ENCODE data around the gene NBPF3. TPM values are rescaled to one million over a fixed set of nuclear protein-coding genes. Genes with fewer than 3 reads are reported as not detected.

Gene NBPF3
- total RNA-seq, 1 experiment from 2014 or later, result 15.9 TPM

DNA sequence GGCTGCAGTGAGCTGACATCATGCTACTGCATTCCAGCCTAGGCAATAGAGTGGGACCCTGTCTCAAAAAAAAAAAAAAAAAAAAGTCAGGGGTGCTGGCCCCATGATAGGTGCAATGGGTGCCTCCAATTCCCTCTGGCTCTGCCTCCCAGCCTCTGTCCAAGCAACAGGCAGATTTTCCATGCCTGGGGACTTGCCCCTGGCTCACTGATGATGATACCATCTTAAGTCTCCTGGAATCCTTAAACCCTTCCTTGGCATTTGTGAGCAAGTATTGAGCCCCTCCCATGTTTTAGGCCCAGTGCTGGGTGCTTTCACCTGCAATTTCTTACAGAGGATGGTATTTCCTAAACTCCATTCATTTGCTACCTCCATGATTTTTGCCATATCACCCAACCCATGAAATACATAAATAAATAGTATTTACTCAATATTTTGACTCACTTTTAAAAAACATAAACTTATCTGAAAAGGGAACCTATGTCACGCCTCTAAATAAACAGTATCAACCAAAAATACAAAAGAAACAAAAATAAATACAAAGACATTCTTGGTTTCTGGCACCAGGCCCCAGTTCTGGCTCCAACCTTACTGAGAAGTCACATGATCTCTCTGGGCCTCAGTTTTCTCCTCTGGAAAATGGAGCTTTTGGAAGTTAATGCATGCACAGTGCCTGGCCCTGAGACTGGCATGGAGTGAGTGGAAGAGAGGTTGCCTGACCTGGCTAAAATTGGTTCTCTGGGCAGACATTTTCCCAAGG, 67.8 kb downstream of the NBPF3 start:
- in situ Hi-C loops (cut with HindIII; ENCODE audit: low pct_unique_long_range_greater_than_20kb, low sequenced_read_pairs), result no loop called here

GRCh38 chr1:21508580-21509350, 68.8 kb downstream of the NBPF3 start:
- BruUV-seq (replicated peaks), result no TSS peak
- TF ChIP-seq, protein P1, sequence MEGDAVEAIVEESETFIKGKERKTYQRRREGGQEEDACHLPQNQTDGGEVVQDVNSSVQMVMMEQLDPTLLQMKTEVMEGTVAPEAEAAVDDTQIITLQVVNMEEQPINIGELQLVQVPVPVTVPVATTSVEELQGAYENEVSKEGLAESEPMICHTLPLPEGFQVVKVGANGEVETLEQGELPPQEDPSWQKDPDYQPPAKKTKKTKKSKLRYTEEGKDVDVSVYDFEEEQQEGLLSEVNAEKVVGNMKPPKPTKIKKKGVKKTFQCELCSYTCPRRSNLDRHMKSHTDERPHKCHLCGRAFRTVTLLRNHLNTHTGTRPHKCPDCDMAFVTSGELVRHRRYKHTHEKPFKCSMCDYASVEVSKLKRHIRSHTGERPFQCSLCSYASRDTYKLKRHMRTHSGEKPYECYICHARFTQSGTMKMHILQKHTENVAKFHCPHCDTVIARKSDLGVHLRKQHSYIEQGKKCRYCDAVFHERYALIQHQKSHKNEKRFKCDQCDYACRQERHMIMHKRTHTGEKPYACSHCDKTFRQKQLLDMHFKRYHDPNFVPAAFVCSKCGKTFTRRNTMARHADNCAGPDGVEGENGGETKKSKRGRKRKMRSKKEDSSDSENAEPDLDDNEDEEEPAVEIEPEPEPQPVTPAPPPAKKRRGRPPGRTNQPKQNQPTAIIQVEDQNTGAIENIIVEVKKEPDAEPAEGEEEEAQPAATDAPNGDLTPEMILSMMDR (IDR thresholded peaks at IDR 0.05), result peak; percentile 89
- TF ChIP-seq SIN3A (IDR thresholded peaks at IDR 0.05; ENCODE audit: borderline replicate concordance, insufficient read depth, low read depth, low read length) (no peak), TCF7L2 (IDR thresholded peaks at IDR 0.05; ENCODE audit: low read depth, low read length) (no peak), POLR2AphosphoS5 (IDR thresholded peaks at IDR 0.05; ENCODE audit: low read depth, low read length) (no peak)
- TF ChIP-seq, protein P2, sequence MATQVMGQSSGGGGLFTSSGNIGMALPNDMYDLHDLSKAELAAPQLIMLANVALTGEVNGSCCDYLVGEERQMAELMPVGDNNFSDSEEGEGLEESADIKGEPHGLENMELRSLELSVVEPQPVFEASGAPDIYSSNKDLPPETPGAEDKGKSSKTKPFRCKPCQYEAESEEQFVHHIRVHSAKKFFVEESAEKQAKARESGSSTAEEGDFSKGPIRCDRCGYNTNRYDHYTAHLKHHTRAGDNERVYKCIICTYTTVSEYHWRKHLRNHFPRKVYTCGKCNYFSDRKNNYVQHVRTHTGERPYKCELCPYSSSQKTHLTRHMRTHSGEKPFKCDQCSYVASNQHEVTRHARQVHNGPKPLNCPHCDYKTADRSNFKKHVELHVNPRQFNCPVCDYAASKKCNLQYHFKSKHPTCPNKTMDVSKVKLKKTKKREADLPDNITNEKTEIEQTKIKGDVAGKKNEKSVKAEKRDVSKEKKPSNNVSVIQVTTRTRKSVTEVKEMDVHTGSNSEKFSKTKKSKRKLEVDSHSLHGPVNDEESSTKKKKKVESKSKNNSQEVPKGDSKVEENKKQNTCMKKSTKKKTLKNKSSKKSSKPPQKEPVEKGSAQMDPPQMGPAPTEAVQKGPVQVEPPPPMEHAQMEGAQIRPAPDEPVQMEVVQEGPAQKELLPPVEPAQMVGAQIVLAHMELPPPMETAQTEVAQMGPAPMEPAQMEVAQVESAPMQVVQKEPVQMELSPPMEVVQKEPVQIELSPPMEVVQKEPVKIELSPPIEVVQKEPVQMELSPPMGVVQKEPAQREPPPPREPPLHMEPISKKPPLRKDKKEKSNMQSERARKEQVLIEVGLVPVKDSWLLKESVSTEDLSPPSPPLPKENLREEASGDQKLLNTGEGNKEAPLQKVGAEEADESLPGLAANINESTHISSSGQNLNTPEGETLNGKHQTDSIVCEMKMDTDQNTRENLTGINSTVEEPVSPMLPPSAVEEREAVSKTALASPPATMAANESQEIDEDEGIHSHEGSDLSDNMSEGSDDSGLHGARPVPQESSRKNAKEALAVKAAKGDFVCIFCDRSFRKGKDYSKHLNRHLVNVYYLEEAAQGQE (IDR thresholded peaks at IDR 0.05; ENCODE audit: insufficient read depth in 1 of 2, low read depth in 2 of 2, low read length in 1 of 2), result no peak
- Histone ChIP-seq H3K9me3 (ENCODE audit: control insufficient read depth, insufficient read depth, low read depth, low read length) (no peaks in the 10 kb centered on the region), H3K36me3 (ENCODE audit: control insufficient read depth, insufficient read depth, low read length) (no peaks in the 10 kb centered on the region), H3K4me1 (ENCODE audit: control insufficient read depth, insufficient read depth, low read length) (peaks cover 3% of the 10 kb centered on the region; the same call in 1 of the 2 replicates), H3K27me3 (ENCODE audit: control insufficient read depth, insufficient read depth, low read length) (no peaks in the 10 kb centered on the region), H3K27ac (ENCODE audit: low read length) (no peak overlapping the region), H3K4me3 (ENCODE audit: low read depth in 2 of 2, low read length in 2 of 2) (peak overlapping the region; percentile 6 to 42; a peak in 3 of 4 replicates)
- POLR2A ChIA-PET, result no interaction called here
- CTCF ChIA-PET, result no interaction called here
- in situ Hi-C loops (cut with HindIII; ENCODE audit: low pct_unique_long_range_greater_than_20kb, low sequenced_read_pairs) (no loop called here), intact Hi-C loops (cut with micrococcal nuclease; ENCODE audit: unreplicated experiment) (no loop called here)
- DNase-seq (ENCODE audit: low read depth, low spot score), result no peak
- ATAC-seq, result peak; percentile 91

More for the DNA sequence above, 67.8 kb downstream of the NBPF3 start:
- no TSS peak for BruUV-seq (replicated peaks)
- intact Hi-C loops (cut with micrococcal nuclease; ENCODE audit: unreplicated experiment), result no loop called here
- Histone ChIP-seq H3K9me3 (ENCODE audit: control insufficient read depth, insufficient read depth, low read depth, low read length) (no peaks in the 10 kb centered on the region), H3K27me3 (ENCODE audit: control insufficient read depth, insufficient read depth, low read length) (no peaks in the 10 kb centered on the region), H3K4me3 (ENCODE audit: low read depth in 2 of 2, low read length in 2 of 2) (no peak overlapping the region), H3K4me1 (ENCODE audit: control insufficient read depth, insufficient read depth, low read length) (peaks cover 3% of the 10 kb centered on the region; the same call in 1 of the 2 replicates), H3K36me3 (ENCODE audit: control insufficient read depth, insufficient read depth, low read length) (no peaks in the 10 kb centered on the region), H3K27ac (ENCODE audit: low read length) (no peak overlapping the region)
- TF ChIP-seq, protein P1 (IDR thresholded peaks at IDR 0.05), result no peak
- TF ChIP-seq TCF7L2 (IDR thresholded peaks at IDR 0.05; ENCODE audit: low read depth, low read length), result no peak
- TF ChIP-seq SIN3A (IDR thresholded peaks at IDR 0.05; ENCODE audit: borderline replicate concordance, insufficient read depth, low read depth, low read length), result no peak
- TF ChIP-seq POLR2AphosphoS5 (IDR thresholded peaks at IDR 0.05; ENCODE audit: low read depth, low read length), result no peak
- DNase-seq (ENCODE audit: low read depth, low spot score), result no peak
- CTCF ChIA-PET, result no interaction called here
- POLR2A ChIA-PET, result no interaction called here
- ATAC-seq, result no peak
